Mucosa of descending colon (tissue), 3 donors: Measurements from ENCODE around the gene CLSTN2. TPM values are rescaled to one million over a fixed set of nuclear protein-coding genes. Genes with fewer than 3 reads are reported as not detected.

ENCODE experiments used
- ATAC-seq: fragments of 200-7000 bp; cut with Tn5 transposase; one replicate; pipeline ENCODE4 v1.9.1; 2020; ENCODE audit warnings: mild to moderate bottlenecking, moderate library complexity
- DNase-seq, 3 donors: peaks; one replicate each; pipeline ENCODE4 v3.0.0-alpha.2; 2020
- H3K36me3 ChIP-seq: fragments of 200-600 bp; one replicate; pipeline ENCODE4 v1.8.0; 2021; ENCODE audit warnings: low read depth, mild to moderate bottlenecking
- H3K4me1 ChIP-seq: fragments of 200-600 bp; one replicate; pipeline ENCODE4 v1.8.0; 2021; ENCODE audit warnings: low read depth, mild to moderate bottlenecking
- H3K4me3 ChIP-seq: fragments of 200-600 bp; one replicate; pipeline ENCODE4 v1.8.0; 2021; ENCODE audit warnings: mild to moderate bottlenecking
- H3K9me3 ChIP-seq: fragments of 200-600 bp; one replicate; pipeline ENCODE4 v1.8.0; 2021; ENCODE audit warnings: mild to moderate bottlenecking
- intact Hi-C, 2 donors: fragments of 100-400 bp; cut with DNase I in 1 of 2; cut with micrococcal nuclease in 1 of 2; formaldehyde crosslinking; loops; one replicate each; pipeline versions ENCODE4 v1.11.0 to v1.11.1; 2022; cut with DNase I, micrococcal nuclease
- total RNA-seq, 3 donors: library from RNA; stranded (reverse); fragmentation: NEBNext Ultra II Directional in 2 of 3; extraction: Animal tissue kit (Norgen Biotek cat#: 25700) in 2 of 3; gene quantifications; one replicate each; pipeline versions ENCODE4 v1.2.1 to v1.2.4, GENCODE V29; 2021 to 2023
- TF ChIP-seq, protein P1 (sequence below): fragments of 200-600 bp; IDR thresholded peaks from one replicate; pipeline ENCODE4 v1.8.0; 2022; ENCODE audit warnings: antibody characterized with exemption, mild to moderate bottlenecking
- donor health status: DM: no; HTN: no; CAD: no; lungs with moderate emphysema.
- donor health status: DM: no; HTN: no; CAD: no.
- donor health status: DM: no; HTN: yes; CAD: no.

The CLSTN2 gene
- total RNA-seq, 3 donors from 2014 or later, result 0.90 to 5.3 (median 2.5) TPM

DNA sequence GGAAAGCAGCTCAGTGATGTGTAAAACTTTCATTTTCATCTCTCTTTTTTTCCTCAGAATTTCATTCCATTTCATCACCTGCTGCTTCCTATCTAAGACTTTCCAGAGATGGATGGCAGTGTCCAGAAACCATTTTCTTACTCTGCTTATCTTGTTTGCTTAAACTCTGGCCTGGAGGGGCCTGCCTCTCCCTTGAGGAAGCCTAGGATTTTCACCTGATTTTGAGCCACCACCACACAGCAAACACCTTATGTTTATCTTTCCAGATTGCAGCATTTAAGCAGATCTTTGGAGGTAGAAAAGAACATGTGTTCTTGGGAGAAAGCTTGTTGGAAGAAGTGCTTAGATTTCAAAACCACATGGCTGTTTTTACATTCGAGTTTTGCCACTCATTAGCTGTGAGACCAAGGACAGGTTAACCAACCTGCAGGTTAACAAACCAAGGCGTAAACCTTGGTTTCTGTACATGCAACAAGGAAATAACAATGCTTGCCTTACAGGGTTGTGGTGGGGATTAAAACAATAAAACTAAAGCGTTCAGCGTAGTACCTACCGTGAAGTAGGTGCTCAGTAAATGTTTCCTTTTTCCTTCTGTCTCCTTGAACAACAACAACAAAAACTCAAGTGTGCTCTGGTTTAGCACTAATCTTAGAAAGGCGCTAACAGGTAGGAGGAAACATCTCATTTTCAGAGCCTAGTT, 120.3 kb downstream of the CLSTN2 start:
- H3K4me1 ChIP-seq, result no peaks in the 10 kb centered on the region
- H3K36me3 ChIP-seq, result no peaks in the 10 kb centered on the region
- intact Hi-C loops, result no loop called here
- H3K4me3 ChIP-seq, result no peak overlapping the region
- no peak for DNase-seq
- peak; percentile 59 for ATAC-seq
- H3K9me3 ChIP-seq, result no peaks in the 10 kb centered on the region
- TF ChIP-seq, protein P1, sequence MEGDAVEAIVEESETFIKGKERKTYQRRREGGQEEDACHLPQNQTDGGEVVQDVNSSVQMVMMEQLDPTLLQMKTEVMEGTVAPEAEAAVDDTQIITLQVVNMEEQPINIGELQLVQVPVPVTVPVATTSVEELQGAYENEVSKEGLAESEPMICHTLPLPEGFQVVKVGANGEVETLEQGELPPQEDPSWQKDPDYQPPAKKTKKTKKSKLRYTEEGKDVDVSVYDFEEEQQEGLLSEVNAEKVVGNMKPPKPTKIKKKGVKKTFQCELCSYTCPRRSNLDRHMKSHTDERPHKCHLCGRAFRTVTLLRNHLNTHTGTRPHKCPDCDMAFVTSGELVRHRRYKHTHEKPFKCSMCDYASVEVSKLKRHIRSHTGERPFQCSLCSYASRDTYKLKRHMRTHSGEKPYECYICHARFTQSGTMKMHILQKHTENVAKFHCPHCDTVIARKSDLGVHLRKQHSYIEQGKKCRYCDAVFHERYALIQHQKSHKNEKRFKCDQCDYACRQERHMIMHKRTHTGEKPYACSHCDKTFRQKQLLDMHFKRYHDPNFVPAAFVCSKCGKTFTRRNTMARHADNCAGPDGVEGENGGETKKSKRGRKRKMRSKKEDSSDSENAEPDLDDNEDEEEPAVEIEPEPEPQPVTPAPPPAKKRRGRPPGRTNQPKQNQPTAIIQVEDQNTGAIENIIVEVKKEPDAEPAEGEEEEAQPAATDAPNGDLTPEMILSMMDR, result no peak

DNA sequence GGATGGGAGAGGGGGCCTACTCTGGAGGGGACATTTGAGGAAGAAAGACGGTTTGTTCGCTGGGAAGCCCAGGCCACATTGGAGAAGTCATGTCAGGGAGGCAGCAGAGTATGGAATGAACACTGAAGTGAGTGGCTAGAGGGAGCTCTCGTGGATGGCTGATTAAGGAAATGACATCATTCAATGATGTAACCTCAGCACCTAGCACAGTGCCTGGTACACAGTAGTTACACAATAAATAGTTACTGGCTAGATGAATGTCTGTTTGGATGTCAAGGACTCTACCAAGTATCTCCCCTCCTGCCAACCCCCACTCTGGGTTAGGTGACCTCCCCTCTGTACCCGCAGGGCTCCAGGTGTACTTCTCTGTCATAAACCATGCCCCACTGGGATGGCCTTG, 121.1 kb downstream of the CLSTN2 start:
- no peaks in the 10 kb centered on the region for H3K9me3 ChIP-seq
- DNase-seq (no peak), ATAC-seq (peak; percentile 39)
- H3K4me1 ChIP-seq, result no peaks in the 10 kb centered on the region
- H3K4me3 ChIP-seq, result no peak overlapping the region
- intact Hi-C loops, result no loop called here
- TF ChIP-seq, protein P1, result no peak
- H3K36me3 ChIP-seq, result no peaks in the 10 kb centered on the region

DNA sequence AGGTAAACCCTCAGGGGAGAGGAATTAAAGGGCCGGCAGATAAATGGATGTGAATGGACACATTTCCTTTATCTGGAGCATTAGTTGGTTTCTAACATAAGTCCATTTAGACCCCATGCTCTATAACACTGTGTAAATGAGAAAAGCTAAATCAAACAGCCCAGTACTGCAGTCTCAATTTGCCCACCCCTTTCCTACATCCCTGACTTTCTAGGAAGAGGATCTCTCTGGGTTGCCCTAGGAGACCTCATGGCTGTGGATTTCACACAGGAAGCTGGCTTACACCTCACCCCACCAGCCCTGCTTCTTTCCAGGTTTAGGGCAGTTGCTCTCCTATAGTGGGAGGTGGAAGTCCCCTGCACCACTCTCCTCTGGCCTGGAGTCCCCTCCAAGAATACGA, 126.2 kb downstream of the CLSTN2 start:
- Histone ChIP-seq H3K36me3 (no peaks in the 10 kb centered on the region), H3K4me1 (no peaks in the 10 kb centered on the region), H3K9me3 (no peaks in the 10 kb centered on the region), H3K4me3 (no peak overlapping the region)
- DNase-seq, result no peak
- no peak for ATAC-seq
- intact Hi-C loops, result no loop called here
- TF ChIP-seq, protein P1, result no peak

DNA sequence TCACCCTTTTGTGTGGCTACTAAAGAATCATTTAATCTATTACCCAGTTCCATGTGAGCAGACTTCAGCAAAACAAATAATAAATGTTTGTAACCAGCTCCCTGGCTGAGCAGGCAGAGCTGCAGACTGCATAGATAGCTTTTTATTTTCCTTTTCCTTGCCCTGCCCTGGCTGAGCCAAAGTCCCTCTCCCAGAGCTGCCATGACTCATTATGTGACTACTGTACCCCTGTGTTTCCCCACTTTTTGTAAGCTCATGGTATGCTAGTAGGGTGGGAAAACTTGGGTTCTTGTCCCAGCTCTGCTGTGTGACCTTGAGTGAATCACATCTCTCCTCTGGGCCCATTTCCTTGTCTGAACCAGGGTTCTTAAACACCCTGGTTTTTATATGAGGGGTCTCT, 127.5 kb downstream of the CLSTN2 start:
- TF ChIP-seq, protein P1, result no peak
- no peak overlapping the region for H3K4me3 ChIP-seq
- H3K4me1 ChIP-seq, result no peaks in the 10 kb centered on the region
- no peaks in the 10 kb centered on the region for H3K36me3 ChIP-seq
- intact Hi-C loops, result no loop called here
- no peak for DNase-seq
- H3K9me3 ChIP-seq, result no peaks in the 10 kb centered on the region
- peak; percentile 51 for ATAC-seq

DNA sequence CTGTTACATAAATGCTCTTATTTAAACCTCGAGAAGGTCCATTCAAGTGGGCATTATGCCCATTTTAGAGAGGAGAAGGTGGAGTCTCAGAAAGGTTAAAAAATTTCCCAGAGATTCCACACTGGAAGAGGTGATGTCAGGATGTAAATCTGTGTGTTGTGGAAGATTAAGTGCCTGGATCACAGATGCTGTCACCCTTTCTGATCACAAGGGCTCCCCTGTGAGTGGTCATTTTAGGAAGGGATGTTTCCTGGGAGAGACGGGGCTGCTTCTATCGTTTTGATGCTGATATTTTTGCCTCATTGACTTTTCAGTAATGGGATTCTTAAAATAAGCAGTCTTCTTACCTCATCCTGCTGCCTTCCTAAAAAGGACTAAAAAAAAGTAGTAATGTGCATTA, 132.5 kb downstream of the CLSTN2 start:
- intact Hi-C loops, result no loop called here
- H3K36me3 ChIP-seq, result no peaks in the 10 kb centered on the region
- no peak for DNase-seq
- no peaks in the 10 kb centered on the region for H3K4me1 ChIP-seq
- no peak overlapping the region for H3K4me3 ChIP-seq
- TF ChIP-seq, protein P1, result no peak
- no peak for ATAC-seq
- no peaks in the 10 kb centered on the region for H3K9me3 ChIP-seq
